GM19328 (cell line): ENCODE results near the gene CGA.

Source experiments
- ATAC-seq: cut with Tn5 transposase; IDR thresholded peaks from one replicate; pipeline ENCODE4 v1.9.1; 2021; ENCODE audit warnings: mild to moderate bottlenecking, moderate library complexity; ENCODE audit not compliant: unreplicated experiment

The CGA gene

DNA sequence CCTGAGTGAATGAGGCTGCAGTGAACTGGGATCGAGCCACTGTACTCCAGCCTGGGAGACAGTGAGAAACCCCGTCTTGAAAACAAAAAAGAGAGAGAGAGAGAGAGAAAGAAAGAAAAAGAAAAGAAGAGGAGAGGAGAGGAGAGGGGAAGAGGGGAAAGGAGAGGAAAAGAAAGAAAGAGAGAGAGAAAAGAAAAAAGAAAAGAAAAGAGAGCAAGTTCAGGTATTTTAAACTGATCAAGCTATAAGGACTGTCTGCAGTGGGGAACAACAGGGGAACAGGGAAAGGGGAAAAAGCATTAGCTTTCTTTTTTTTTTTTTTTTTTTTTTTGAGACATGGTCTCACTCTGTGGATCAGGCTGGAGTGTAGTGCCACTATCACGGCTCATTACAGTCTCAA is 2.5 kb downstream of the CGA start:
- no peak for ATAC-seq

DNA sequence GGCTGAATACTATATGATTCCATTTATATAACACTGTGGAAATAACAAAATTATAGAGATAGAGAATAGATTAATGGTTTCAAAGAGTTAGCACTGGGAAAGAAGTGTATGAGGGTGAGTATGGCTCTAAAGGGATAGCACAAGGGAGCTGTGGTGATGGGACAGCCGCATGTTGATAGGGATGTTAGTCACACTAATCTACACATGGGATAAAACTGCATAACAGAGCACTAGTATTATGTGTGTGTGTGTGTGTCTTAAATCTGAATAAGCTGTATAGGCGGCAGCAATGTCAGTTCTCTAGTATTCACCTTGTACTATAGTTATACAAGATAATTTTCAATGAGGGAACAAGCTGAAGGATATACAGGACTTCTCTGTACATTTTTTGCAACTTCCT is 5.8 kb downstream of the CGA start:
- no peak for ATAC-seq

DNA sequence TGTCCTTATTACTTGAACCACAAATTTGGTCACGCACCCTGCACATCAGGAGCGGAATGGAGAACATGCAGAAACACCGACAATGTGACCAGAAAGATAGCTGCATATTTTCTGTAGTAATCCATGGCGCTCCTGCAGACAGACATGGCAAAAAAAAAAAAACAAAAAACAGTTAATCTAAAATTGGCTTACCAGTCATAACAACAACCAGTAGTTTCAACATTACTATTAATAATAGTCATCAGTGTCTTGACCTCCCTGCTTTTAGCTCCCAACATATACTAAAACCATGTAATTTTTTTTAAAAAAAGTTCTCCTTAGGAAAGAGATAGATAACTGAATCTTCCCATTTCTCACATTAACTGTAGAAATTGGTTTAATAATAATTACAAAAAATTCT is 6.8 kb downstream of the CGA start:
- ATAC-seq: no peak

DNA sequence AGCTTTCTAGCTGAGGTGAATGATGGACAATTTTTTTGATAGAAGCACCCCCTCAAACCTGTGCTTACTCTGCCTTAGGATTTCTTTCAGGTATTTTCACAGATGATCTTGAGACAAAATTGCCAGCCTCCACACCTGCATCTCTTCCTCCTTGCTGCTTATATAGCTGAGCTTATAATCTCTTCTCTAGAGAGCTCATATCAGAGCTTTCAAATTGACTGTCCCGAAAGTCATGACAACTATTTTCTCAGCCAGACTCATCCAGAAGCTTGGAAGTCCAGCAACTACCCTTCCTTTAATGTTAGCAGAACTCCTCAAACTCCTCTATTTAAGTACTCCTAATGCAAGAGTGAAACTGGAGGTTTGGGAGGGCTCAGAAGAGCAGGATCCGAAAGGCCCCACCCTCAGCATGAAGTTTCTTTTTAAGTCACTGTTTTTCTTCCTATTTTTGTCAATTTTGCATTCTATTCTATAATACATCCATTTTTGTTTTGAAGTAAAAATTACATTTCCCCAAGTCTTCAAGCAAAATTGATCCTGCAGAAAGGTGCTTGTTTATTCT is 12.7 kb downstream of the CGA start:
- no peak for ATAC-seq

DNA sequence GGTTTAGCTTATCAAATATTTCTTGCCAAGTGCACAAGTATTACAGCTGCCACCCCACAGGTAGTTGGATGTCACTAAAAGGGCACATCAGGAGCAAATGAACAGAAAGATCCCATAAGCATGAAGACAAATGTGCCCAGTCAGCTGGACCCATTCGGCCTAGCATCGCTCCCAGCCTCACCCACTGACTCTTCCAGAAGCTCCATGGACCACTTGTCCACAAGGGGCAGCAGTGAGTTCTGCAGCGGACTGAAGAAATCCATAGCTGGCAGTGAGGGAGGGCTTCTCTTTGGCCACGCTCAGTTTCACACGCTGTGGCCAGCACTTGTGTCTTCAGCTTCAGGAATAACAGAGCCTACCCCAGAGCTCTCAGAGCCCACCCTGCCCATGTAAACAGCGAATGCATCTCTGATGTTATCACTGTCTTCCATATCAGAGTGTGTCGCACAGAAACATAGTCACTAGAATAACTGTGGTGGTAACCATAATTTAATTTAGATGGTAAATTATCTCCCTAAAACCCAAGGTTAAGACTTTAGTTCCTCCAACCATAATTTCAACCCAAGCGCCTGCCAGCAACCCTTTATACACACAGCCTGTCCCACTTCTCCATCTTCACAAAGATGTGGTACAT is 15.8 kb downstream of the CGA start:
- no peak for ATAC-seq

DNA sequence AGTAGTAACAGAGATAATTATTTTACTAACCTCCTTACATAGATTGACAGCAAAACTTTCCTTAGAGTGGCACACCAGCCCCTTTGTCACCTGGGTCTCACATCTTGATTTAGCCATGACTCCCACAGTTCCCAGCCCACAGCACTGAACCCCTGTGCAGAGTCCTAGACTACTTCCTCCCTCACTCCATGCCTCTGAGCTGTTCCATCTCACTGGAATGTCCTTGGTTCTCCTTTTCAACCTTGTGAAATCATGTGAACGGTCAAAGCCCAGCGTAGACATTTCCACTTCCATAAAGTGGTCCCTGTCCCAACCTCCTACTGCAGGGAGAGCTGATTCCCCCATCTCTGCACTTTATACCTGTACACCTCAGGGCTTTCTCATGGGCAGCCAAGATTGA is 19.7 kb downstream of the CGA start:
- ATAC-seq: no peak

DNA sequence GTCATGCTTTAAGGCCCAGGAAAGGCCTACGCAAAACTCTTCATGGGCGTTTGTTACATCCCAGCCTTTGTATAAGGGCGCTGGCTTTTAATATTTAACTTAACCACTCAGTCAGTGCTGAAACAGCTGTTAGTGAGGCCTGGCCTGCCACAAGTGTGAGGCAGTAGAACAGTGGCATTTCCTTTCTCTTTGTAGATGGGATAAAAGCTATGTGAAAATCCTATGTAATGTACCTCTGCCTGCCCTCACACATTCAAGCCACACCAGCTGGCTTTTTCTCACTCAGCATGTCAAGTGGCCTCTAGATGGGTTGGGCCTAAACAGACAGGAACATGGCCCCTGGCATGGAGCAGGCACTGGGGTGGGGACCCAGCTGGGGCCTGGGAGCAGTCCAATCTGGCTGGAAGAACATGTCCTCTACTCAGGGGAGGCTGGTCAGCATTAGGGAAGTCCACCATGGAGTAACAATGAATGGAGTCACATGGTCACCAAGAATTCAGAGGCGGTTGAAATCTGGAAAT is 20.7 kb downstream of the CGA start:
- no peak for ATAC-seq

DNA sequence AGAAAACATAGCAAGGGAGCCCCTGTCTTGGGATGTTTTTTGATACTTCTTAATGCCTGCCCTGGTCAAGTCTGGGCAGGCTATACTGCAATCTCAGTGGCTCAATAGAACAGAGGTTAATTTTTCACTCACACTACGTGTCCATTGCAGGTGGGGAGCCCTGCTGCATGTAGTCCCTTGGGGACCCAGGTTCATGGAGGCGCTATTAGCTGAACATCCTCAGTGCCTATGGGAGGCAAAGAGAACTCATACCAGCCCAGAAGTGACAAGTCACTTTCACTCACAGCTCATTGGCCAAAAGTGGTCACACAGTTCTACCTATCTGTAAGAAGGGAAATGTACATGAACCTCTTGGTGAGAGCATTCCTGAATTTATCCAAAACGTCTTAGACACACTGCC is 23.2 kb downstream of the CGA start:
- no peak for ATAC-seq

DNA sequence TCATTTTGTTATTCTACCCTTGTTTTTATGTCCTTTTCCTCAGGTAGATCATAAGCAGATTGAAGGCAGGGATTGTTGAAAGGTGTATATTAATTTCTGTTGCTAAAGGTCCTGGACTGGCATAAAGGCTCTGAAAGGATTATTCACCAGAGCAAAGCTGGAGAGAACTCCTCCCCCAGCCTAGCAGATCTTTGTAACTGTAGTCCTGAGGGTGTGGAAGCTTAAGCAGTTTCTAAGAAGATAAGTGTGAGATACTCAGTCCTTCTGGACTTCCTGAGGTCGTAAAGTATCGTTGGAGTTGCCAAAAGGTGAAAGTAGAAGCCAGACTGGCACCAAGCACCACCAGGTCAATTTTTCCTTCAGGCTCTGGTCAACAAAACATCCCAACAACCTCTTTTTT is 24.2 kb downstream of the CGA start:
- ATAC-seq: no peak

DNA sequence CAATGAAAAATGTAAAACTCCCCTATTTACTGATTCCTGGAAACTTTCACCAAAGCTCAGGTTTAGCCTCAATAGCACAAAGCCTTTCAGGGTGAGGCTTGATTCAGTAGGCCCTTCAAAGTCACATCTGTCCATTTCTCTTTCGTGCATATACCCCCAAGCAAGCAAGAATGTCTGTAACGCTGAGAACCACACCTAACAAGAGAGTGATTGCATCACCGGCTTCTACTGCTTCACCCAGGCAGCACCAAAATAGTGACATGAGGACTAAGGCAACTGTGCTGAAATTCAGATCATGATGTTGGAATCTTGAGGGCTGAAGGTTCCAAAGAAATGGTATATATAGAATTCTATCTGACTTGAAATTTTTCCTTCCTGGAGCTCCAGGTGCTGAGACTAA is 26.1 kb downstream of the CGA start:
- no peak for ATAC-seq

DNA sequence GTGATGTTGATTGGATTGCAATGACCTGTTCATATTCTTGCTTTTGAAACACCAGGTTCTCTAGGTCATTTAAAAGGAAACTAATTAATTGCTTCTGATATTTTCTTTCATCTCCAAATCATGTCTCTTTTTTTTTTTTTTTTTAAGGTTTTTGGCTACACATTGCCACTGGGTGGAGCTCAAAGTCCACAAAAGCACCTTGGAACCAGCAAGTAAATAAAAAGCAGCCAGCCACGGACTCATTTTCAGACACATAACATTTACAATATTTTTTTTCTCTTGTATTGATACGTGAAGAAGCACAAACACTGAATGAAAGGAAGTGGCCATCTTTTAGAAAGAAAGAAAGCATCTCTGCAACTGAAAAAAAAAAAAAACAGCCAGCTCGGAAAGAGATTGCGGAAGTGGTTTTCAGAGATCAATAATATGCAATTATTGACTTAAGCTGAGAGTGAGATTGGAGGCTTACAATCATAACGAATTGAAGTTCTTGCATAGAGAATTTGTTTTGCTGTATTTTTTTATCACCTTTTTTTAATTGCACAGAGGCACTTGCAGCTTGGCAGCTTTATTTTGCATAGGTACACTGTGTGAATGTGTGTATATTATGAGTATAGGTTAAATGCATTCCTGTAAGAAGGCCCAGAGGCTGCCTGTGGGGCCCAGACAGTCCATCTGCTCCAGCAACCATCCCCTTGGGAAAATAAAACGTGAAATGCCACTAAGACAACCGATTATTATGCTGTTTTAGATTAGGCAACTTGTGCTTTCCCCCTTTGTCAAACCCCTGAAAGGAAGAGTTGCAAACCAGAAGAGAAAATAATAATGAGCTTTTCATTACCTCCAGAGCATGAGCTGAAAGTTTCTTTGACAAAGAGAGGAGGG is 28.2 kb downstream of the CGA start:
- no peak for ATAC-seq

DNA sequence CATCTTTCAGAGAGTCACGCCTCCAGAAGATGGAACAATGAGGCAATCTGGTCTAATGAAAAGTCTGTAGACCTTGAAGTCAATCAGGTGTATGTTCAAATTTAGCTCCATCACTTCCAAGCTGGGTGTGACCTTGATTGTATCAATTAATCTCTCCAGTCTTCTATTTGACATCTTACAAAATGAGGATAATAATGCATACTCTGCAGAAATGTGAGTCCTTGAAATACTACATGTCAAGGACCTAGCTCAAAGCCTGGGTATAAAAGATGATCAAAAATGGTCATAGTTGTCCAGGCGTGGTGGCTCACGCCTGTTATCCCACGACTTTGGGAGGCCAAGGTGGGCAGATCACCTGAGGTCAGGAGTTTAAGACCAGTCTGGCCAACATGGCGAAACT is 29.8 kb downstream of the CGA start:
- ATAC-seq: no peak

DNA sequence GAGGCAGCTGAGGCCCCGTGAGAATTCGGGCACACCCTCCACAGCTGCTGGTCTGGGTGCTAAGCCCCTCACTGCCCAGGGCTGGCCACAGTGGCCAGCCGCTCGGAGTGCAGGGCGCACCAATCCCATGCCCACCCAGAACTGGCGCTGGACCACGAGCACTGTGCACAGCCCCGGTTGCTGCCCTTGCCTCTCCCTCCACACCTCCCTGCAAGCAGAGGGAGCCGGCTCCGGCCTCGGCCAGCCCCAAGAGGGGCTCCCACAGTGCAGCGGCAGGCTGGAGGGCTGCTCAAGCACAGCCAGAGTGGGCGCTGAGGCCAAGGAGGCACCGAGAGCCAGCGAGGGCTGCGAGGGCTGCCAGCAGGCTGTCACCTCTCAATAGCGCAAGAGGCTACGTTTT is 35.0 kb downstream of the CGA start:
- no peak for ATAC-seq

DNA sequence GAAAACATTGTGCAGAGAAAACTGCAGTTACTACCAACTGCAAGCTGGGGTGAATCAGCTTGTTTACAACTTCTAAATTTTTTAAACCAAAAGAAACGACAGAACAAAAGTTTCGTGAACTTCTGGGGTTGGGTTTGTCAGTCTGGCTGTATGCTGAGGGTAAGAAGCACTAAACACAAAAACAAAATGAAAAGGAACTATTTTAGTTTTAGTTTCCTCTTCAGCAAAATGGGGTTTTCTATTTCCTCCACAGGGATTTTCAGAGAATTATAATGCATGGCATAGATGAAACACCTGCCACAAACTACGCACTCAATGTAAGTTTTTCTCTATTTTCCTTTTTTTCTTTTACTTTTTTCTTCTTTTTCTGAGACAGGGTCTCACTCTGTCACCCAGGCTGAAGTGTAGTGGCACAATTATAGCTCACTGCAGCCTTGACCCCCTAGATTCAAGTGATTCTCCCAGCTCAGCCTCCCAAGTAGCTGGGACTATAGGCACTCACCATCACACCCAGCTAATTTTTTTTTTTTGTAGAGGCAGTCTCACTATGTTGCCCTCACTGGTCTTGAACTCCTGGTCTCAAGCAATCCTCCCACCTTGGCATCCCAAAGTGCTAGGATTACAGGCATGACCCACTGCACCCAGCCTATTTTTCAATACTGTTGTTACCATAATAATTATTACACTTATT is 40.6 kb downstream of the CGA start:
- no peak for ATAC-seq

DNA sequence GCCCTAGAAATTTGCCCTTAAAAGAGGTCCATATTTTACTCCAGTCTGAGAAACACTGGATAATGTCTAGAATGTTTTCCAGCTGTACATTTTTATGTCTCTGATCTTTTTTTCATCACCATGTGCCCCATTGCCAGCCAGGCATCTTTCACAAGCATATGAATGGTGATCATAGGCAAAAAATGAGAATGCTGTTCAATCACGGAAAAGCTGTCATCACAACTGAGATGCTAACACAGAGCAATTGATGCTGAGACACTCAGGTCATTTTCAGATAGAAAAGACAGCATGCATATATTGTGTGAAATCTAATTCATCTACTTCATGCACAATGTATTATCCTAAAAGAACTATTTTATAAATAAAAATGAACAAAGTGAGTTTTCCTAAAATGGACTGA is 41.6 kb downstream of the CGA start:
- no peak for ATAC-seq

DNA sequence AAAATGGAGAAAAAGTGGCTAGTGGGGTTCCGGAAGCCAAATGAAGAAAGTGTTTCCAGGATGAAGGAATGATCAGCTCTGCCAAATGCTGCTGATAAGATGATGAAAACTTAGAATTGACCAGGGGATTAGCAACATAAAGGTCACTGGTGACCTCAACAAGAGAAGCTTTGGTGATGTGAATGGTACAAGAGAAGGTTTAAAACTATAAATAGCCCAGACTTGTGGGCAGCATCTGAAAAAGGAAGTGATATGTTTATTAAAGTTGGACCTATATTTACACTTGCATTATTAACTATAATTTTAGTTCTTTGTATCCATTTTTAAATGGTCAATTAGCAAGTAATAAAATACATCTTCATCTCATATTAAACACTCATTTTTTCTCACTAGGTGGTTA is 45.1 kb downstream of the CGA start:
- no peak for ATAC-seq

DNA sequence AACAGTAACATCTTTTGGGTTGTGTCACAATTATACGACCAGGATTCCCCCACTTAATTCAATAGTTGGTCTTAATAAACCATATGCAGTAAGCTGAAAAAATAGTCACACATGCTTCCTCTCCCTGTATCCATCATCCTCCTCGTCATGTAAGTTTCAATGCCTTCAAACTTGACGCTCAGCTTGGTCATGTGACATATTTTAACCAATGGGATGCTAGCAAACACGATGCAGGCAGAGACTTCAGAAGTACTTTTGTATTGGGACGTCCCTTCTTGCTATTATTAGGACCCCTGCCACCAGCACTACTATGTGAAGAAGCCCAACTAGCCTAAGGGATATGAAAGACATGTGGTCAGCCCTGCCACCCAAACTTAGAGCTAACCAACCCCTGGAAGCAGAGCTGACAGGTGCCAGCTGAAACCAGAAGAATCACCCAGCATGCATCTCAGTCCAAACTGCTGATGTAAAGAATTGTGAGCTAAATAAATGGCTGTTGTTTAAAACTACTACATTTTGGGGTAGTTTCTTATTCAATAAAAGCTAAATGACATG is 49.3 kb downstream of the CGA start:
- no peak for ATAC-seq

DNA sequence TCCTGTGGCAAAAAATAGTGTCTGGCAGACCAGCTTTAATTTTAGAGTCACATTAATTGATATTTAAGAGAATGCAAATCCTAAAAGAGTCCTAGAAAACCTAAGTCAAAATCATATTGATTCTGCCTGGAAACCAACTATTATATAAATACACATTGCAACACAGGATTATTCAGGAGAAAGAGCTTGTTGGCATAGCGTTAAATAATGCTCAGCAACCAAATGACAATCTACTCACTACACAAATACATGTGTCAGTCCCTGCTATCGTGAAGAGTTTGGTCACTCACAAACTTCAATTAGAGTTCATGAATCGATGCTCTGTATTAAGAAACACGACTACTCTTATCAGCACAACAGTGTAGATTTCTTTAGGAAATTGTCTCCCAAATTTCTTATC is 54.2 kb downstream of the CGA start:
- ATAC-seq: no peak
